HG02885 (cell line): ENCODE data around the gene USP13.

Source experiments
- ATAC-seq: cut with Tn5 transposase; IDR thresholded peaks from one replicate; pipeline ENCODE4 v1.9.1; 2021; ENCODE audit warnings: mild to moderate bottlenecking; ENCODE audit not compliant: unreplicated experiment, poor library complexity

The USP13 gene

GRCh38 chr3:179694731-179695130 lies 41.9 kb downstream of the USP13 start:
- no peak for ATAC-seq

- ATAC-seq = no peak
These were observed 43.0 kb downstream of the USP13 start for GRCh38 chr3:179695672-179696313.

- ATAC-seq = peak; percentile 62
These were observed 45.0 kb downstream of the USP13 start for GRCh38 chr3:179697736-179698332.

- no peak for ATAC-seq
These were observed 47.9 kb downstream of the USP13 start for GRCh38 chr3:179700716-179701115.

DNA sequence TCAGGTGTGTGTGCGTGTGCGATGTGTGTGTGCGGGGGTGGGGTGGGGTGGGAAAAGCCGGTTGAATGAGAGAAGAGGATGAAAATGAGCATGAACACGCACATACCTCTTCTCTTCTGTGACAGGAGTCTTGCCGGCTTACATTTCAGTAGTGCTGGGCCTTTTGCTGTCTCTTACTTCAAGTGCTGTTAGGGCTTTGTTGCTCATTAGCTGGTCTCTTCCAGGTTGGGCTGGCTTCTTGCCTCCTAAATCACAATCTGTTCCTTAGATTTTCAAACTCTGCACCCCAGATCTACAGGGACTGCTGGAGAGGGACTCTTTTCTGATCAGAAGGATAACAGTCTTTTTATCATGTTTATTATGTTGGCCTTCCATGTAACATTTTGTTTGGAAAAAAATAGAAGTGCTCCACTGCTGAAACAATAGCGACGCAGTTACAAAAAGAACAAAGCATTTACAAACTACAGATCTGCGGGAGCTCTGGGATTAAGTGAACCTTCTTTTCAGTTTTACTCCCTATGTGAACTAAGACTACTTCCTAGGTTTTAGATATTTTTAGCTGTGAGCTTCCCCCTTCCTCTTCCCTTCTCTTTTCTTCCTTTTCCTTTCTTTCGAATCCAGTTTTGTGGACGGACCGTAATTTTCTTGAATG lies 48.5 kb downstream of the USP13 start:
- no peak for ATAC-seq

DNA sequence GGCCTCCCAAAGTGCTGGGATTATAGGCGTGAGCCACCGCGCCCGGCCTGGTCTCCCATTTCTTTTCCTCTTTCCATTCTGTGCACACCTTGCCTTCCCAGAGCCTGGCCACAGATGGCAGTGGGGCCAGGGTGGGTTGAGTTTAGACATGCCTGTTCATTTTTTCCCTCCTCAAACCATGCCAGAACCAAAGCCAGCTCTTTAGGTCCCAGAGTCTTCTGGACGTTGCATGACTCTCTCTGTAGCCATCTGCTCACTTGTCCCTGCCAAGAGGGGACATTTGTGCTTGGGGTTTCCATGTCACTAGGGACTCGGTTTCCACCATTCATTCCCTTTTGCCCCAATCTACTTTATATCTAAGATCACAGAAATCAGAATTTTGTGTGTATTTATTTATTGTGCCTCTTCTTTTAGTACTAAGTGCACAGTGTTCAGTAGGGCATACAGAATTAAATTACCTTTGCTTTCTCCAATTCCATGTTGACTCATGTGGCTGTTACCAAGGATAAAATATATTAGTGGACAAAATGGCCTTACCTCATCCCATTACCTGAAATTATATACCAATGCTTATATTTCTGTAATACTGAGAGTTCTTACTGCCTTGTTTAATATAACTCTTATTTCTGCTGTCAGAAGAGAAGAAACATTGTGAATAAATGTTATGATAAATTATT lies 49.6 kb downstream of the USP13 start:
- ATAC-seq = no peak

GRCh38 chr3:179703816-179704215 lies 51.0 kb downstream of the USP13 start:
- no peak for ATAC-seq

GRCh38 chr3:179706233-179706632 lies 53.4 kb downstream of the USP13 start:
- ATAC-seq = no peak

GRCh38 chr3:179710079-179710478 lies 57.2 kb downstream of the USP13 start:
- no peak for ATAC-seq

- ATAC-seq = no peak
These were observed 60.8 kb downstream of the USP13 start for GRCh38 chr3:179713643-179714090.

DNA sequence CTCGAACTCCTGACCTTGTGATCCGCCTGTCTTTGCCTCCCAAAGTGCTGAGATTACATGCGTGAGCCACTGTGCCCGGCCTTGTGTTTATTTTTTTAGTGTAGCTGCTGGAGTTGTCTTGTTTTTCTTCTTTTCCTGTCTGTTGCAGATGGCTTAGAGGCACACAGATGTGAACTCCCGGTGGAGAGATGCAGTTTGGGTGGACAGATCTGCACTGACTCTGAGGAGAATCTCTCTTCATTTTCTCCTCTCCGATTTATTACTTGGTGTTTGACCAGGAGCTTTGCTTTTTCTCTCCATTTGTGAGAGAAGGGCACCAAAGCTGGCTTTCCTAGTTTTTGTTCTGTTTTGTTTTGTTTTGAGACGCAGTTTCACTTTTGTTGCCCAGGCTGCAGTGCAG lies 62.7 kb downstream of the USP13 start:
- ATAC-seq = no peak

DNA sequence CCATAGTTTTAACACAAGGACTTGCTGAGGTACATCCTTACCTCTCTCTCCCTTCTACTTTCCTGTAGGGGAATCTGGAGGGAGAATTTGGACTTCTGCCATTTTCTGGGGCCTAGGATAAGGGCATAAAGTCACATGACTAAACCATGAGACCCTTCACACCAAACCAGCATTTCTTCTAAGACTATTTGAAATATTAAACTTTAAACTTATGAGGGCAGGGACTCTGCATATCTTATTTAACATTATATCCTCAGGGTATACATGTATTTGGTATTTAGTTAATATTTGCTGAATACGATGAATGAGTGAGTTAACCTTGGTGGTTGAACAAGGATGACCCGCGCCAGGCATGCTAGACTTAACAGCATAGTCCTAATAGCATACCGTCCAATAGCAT lies 63.4 kb downstream of the USP13 start:
- no peak for ATAC-seq

GRCh38 chr3:179716811-179717210 lies 64.0 kb downstream of the USP13 start:
- ATAC-seq = no peak

- ATAC-seq = no peak
These were observed 64.4 kb downstream of the USP13 start for GRCh38 chr3:179717219-179717618.

DNA sequence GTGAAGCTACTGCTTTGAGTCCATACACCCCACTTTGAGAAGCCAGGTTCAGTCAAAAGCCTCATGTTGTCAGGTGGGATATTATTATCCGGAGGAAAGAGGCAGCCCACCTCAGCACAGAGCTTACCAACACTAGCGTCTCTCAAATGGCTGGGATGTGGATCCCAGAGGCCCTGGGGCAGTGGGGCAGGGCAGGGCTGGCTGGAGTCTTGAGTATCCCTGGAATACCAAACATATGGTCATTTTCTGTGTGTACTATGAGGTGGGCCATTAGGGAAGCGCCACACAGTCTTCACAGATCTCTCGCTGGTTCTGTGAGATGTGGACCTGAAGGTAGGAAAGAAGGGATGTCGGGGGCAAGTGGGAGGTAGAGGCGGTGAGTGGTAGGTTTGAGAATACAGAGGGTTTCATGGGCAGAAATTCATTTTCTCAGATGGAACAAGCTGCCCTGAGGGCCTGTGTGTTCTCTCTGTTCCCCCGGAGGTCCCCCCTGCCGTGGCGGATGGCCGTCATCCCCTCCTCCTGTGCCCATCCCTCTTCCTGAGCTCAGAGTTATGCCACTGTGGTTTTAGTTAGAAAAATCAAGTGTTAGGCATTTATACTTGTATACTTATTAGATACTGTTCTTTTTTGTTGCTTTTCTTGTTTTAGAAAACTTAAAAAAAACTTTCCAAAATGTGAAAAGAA lies 66.4 kb downstream of the USP13 start:
- no peak for ATAC-seq

DNA sequence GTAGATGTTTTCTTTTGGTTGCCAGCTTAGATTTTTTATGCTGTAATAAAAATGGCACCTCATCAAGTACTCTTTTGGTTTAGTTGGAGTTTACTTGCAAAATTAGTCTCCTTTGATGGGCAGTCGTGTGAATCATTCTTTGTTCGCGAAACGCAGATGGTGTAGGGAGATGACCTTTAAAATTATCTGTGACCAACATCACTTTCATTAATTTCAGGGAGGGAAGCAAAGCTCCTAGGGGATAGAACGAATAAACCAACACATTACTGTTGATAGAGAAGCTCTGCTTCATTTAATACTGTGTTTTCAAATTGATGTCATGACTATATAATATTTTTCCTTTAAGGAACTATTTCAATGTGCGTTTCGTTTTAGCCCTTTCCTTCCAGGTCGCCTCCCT lies 67.4 kb downstream of the USP13 start:
- ATAC-seq = no peak

GRCh38 chr3:179723617-179724016 lies 70.8 kb downstream of the USP13 start:
- no peak for ATAC-seq

DNA sequence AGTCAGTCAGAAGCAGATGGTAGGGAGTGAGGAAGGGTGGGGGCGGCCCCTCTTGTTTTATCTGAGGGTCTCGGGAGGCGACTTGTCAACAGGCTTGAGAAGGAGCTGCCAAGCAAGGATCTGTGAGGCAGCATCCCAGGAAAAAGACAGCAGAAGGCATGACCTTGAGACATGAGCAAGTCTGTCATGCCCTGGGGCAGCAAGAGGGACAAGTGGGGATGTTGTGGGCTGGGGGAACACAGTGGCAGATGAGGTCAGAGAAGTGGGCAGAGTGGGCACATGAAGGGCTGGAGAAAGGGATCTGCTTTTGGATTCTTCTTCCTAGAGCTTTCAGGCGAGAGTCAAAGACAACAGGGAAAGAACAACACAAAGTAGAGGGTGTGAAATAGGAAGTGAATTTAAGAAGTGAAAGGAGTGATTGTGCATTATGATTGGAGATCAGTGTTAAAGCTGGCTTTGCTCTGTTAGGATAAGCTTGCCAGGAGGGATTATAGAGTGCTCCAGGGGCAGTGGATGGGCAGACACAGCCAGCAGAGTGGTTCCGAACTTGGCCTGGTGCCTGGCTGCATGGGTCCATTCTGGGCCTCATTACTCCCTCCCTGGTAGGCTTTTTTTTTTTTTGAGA lies 73.3 kb downstream of the USP13 start:
- no peak for ATAC-seq

- ATAC-seq = no peak
These were observed 76.2 kb downstream of the USP13 start for GRCh38 chr3:179729086-179729485.

- no peak for ATAC-seq
These were observed 77.1 kb downstream of the USP13 start for GRCh38 chr3:179729981-179730380.
